HUES48 (cell line): ENCODE data around the gene ZNRF3.
"Not testable (repeated sequence)": the region's sequence is repeated elsewhere in the genome, so short reads cannot be mapped to it uniquely, and the experiment has no call there.

Source experiments
- H3K27ac ChIP-seq: one replicate; pipeline ENCODE4 v1.7.0; 2013; ENCODE audit warnings: low read depth, low read length, inconsistent platforms
- H3K27me3 ChIP-seq: 2 replicates; pipeline ENCODE4 v1.6.1; 2013; ENCODE audit warnings: mild to moderate bottlenecking, low read length; ENCODE audit not compliant: control insufficient read depth, insufficient read depth
- H3K36me3 ChIP-seq: 2 replicates; pipeline ENCODE4 v1.6.1; 2013; ENCODE audit warnings: low read length; ENCODE audit not compliant: control insufficient read depth, insufficient read depth
- H3K4me1 ChIP-seq: 2 replicates; pipeline ENCODE4 v1.6.1; 2013; ENCODE audit warnings: mild to moderate bottlenecking, low read length; ENCODE audit not compliant: control insufficient read depth, insufficient read depth
- H3K4me3 ChIP-seq: 2 replicates; pipeline ENCODE4 v1.5.1; 2013; ENCODE audit warnings: mild to moderate bottlenecking, low read depth, low read length
- H3K9ac ChIP-seq: 2 replicates; pipeline ENCODE4 v1.6.1; 2013; ENCODE audit warnings: mild to moderate bottlenecking, low read depth, low read length, moderate library complexity
- H3K9me3 ChIP-seq: 2 replicates; pipeline ENCODE4 v1.6.1; 2013; ENCODE audit warnings: low read length; ENCODE audit not compliant: control insufficient read depth, insufficient read depth

Gene ZNRF3

DNA sequence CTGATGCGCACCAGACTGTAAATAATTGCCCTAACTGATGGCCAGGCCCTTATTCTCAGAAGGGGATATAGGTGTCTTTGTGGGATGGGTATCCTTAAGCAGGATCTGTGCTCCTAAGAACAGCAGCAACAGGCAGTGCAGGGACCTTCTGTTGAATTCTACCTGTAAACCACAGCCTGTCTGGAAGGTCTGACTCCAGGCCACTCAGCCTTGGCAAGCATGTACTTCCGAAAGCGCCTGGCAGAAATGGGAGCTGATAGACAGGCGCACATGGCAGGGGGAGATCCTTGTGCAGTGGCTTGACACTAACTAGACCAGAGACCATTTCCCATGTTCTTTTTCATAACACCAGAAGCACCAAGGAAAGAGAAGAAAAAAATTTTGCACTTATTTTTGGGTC is 119.2 kb downstream of the ZNRF3 start:
- no peaks in the 10 kb centered on the region for H3K27me3 ChIP-seq
- no peaks in the 10 kb centered on the region for H3K36me3 ChIP-seq
- no peaks in the 10 kb centered on the region for H3K9me3 ChIP-seq
- H3K4me3 ChIP-seq, result no peak overlapping the region
- H3K4me1 ChIP-seq, result peaks cover 39% of the 10 kb centered on the region
- peak overlapping the region; percentile 50 for H3K27ac ChIP-seq
- no peak overlapping the region for H3K9ac ChIP-seq

DNA sequence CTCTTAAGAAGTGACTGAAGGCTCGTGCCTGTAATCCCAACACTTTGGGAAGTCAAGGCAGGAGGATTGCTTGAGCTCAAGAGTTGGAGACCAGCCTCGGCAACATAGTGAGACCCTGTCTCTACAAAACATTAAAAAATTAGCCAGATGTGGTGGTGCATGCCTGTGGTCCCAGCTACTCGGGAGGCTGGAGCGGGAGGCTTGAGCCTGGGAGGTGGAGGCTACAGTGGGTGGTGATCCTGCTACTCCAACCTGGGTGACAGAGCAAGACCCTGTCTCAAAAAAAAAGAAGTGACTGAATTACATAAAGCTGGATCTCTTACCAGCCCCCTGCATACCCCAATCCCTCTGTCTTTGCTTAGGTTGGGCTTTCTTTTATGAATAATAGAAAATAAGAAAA is 120.2 kb downstream of the ZNRF3 start:
- Histone ChIP-seq H3K4me1 (peaks cover 44% of the 10 kb centered on the region), H3K9me3 (no peaks in the 10 kb centered on the region), H3K36me3 (no peaks in the 10 kb centered on the region), H3K27ac (peak overlapping the region; percentile 96), H3K27me3 (no peaks in the 10 kb centered on the region), H3K4me3 (no peak overlapping the region), H3K9ac (no peak overlapping the region)

DNA sequence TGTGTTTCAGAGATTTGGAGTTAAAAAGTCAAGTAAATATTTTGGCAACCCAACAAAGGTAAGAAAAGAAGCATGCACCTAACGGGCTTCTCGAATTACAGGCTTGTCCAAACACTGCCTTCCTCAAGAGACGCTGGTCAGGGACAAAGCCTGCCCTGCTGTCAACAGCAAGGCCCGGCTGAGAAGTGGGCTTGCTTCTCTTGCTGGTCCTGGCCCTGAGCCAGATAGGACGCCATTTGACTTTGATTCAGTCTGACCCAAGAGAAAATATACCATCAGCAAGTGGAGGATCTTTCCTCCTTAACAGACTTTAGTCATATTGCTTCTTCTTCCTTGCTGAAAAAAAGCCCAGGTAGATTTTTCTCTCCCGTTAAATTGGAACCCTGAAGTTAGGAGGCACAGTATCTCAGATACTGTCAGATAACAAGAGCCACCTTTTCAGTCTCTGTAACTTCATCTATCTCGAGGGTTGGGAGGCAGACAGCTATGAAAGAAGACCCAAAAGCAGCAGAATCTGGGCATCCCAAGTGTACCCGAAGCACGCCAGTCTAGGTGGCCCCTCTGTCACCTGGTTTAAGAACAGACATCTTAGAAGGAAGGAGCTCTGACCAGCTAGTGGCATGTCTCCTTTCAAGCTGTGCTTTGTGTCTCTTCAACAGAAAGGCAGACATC is 120.7 kb downstream of the ZNRF3 start:
- H3K4me3 ChIP-seq, result peak overlapping the region; percentile 36
- H3K27ac ChIP-seq, result peak overlapping the region; percentile 96
- H3K4me1 ChIP-seq, result peaks cover 50% of the 10 kb centered on the region
- no peaks in the 10 kb centered on the region for H3K27me3 ChIP-seq
- H3K9me3 ChIP-seq, result no peaks in the 10 kb centered on the region
- no peaks in the 10 kb centered on the region for H3K36me3 ChIP-seq
- H3K9ac ChIP-seq, result no peak overlapping the region

DNA sequence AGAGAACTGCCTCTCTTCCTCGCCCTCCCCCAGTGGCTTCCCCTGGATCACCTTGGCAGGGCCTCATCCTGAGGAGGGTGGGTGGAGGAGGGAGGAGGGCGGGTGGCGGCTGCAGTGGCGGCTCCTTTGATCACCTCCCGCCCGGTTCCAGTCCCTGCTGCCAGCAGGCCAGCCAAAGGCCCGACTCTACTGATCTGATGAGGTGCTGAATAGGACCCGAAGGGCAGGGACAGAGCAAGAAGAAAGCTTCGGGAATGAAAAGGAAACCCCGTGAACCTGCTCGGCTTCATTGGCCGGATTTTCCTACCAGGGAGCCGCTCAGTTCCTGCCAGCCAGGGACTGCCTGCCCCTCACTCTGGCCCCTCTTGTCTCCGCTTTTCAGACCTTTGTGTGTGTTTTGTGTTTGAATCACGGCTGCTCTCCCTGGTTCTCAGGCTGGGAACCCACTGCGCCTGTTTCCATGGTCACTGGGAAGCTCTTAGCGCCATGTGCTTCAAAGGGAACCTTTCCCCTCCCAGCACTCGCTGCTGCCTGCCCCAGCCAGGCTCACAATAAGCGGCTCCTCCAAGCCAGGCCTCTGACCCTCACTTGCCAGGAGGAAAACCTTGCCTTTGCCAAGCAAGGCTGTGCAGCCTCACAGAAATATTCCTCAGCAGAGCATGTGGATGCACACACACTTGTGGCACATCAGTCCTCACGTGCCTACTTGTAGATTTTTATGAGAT is 121.4 kb downstream of the ZNRF3 start:
- H3K4me1 ChIP-seq, result peaks cover 44% of the 10 kb centered on the region
- peak overlapping the region; percentile 36; the same call in 1 of the 2 replicates for H3K4me3 ChIP-seq
- no peaks in the 10 kb centered on the region for H3K36me3 ChIP-seq
- H3K27me3 ChIP-seq, result no peaks in the 10 kb centered on the region
- H3K9ac ChIP-seq, result no peak overlapping the region
- no peaks in the 10 kb centered on the region for H3K9me3 ChIP-seq
- H3K27ac ChIP-seq, result peak overlapping the region; percentile 96

DNA sequence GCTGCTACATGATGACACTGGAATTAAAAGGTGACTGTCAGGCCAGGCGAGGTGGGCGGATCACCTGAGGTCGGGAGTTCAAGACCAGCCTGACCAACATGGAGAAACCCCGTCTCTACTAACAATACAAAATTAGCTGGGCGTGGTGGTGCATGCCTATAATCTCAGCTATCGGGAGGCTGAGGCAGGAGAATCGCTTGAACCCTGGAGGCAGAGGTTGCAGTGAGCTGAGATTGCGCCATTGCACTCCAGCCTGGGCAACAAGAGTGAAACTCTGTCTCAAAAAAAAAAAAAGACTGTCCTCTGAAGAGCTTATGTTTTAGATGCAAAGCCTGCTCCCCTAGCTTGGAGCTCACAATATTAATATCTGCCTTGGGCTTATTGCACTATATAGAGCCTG is 122.4 kb downstream of the ZNRF3 start:
- H3K9me3 ChIP-seq, H3K27me3 ChIP-seq, H3K4me3 ChIP-seq, H3K9ac ChIP-seq, H3K36me3 ChIP-seq: not testable (repeated sequence)
- Histone ChIP-seq H3K27ac (peak overlapping the region; percentile 96), H3K4me1 (peaks cover 36% of the 10 kb centered on the region)

DNA sequence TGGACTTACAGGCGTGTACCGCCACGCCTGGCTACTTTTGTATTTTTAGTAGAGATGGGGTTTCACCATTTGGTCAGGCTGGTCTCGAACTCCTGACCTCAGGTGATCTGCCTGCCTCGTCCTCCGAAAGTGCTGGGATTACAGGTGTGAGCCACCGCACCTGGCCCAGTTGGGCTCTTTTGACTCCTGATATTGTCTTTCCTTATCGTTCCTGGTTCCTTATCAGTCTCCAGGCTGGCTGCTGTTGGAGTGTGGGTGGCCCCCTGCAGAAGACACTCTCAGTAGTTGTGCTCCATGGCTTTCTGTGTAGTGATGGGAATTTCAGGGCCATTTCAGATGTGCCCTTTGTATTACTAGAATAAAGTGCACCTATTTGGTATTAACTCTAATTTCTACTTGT is 123.0 kb downstream of the ZNRF3 start:
- H3K9ac ChIP-seq, result no peak overlapping the region

DNA sequence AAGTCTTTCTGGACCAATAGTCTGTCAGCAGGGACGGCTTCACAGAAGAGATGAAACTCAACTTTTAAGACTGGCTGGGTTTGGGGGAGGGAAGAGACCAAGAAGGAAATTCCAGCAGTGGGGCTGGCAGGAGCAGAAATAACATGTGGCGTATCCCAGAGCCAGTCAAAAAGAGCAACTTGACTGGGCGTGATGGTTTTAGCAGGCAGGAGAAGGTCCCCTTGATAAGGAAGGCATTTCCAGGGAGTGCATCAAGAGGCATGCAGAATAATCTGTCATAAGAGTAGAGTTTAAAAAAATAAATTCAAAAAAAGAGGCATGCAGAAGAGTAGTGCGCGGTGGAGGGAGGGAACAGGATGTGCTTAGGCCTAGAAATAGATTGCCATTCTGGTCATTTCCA is 125.8 kb downstream of the ZNRF3 start:
- Histone ChIP-seq H3K36me3 (no peaks in the 10 kb centered on the region), H3K9ac (no peak overlapping the region), H3K4me3 (no peak overlapping the region), H3K27ac (no peak overlapping the region), H3K27me3 (no peaks in the 10 kb centered on the region), H3K4me1 (peaks cover 42% of the 10 kb centered on the region), H3K9me3 (no peaks in the 10 kb centered on the region)

More for the DNA sequence above, 123.0 kb downstream of the ZNRF3 start:
- Histone ChIP-seq H3K36me3 (no peaks in the 10 kb centered on the region), H3K4me1 (peaks cover 41% of the 10 kb centered on the region), H3K9me3 (no peaks in the 10 kb centered on the region), H3K27ac (no peak overlapping the region), H3K4me3 (no peak overlapping the region), H3K27me3 (no peaks in the 10 kb centered on the region)

DNA sequence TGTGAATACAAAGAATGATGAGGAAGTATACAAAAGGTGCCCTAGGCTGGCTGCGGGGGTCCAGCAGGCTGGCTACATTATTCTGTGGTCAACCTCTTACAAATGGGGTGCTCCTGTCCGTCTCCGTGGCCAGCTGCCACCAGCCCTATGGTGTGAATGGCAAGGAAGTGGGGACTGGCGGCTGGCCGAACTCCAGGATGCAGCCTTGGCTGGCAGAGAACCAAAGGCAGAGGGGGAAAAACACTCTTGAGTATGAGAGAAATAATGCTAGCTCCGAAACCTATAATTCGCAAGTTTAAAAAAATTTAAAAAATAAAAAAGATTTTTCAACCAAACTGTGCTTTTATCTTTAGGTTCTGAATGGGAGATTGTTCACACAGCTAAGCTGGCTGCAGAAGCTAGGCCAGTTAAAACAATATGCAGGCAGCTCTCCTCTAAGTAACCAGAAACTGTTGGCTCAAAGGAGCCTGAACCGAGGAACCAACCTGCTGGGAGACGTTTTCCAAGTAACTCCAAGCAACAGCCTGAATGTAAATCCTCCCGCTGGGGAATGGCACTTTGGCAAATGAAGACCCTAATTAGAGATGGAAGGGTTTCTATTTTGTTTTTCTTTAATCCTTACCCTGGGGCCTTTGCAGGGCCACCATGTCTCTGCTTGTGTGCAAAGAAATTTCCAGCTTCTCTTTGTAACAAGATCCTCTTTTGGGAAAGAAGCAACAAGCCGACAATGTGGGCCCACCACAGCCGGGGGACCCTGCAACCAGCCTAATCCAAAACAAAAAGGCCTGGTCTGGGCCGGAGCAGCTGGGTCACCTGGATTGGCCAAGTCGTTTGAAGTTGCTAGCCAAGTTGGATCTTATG is 128.1 kb downstream of the ZNRF3 start:
- Histone ChIP-seq H3K36me3 (no peaks in the 10 kb centered on the region), H3K4me1 (peaks cover 30% of the 10 kb centered on the region), H3K27ac (peak overlapping the region; percentile 77), H3K9me3 (no peaks in the 10 kb centered on the region), H3K9ac (no peak overlapping the region), H3K4me3 (no peak overlapping the region), H3K27me3 (no peaks in the 10 kb centered on the region)

DNA sequence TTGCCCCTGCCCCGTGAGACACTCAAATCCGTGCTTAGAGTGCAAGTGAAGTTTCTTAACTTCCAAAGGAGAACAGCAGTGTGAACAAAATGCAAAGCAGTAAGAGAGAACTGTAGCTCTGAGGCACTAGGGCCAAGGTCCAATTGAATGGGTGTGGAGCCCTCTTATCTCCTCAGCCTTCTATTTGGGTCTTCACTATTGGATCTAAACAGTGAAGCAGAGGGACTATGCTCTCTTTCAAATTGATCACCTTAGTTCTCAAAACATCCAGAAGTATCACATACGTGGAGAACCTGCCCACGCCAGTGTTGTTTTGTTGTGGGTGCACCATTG is 128.7 kb downstream of the ZNRF3 start:
- no peaks in the 10 kb centered on the region for H3K36me3 ChIP-seq
- no peaks in the 10 kb centered on the region for H3K27me3 ChIP-seq
- H3K27ac ChIP-seq, result peak overlapping the region; percentile 77
- H3K9ac ChIP-seq, result no peak overlapping the region
- H3K9me3 ChIP-seq, result no peaks in the 10 kb centered on the region
- peaks cover 30% of the 10 kb centered on the region for H3K4me1 ChIP-seq
- H3K4me3 ChIP-seq, result no peak overlapping the region

DNA sequence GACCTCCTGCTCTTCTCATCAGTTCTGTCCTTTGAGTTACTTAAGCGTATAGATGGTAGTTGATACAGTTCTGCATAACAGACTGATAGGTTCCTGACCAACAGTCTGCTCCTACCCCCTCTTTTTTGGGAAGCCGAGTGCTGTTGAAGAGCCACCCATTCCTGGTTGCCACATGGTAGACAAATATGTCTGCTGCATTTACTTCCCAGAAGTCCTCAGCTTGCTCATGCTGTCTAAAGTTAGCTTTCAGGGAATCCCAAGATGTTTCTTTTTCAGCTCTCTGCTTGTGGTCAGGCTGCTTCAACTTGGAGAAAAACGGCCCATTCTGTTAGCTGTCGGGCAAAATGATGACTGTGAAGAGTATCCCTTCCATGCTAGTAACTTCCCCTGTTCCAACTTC is 129.6 kb downstream of the ZNRF3 start:
- H3K27me3 ChIP-seq, result no peaks in the 10 kb centered on the region
- no peaks in the 10 kb centered on the region for H3K9me3 ChIP-seq
- H3K27ac ChIP-seq, result no peak overlapping the region
- H3K9ac ChIP-seq, result no peak overlapping the region
- H3K4me1 ChIP-seq, result peaks cover 30% of the 10 kb centered on the region
- no peak overlapping the region for H3K4me3 ChIP-seq
- no peaks in the 10 kb centered on the region for H3K36me3 ChIP-seq

DNA sequence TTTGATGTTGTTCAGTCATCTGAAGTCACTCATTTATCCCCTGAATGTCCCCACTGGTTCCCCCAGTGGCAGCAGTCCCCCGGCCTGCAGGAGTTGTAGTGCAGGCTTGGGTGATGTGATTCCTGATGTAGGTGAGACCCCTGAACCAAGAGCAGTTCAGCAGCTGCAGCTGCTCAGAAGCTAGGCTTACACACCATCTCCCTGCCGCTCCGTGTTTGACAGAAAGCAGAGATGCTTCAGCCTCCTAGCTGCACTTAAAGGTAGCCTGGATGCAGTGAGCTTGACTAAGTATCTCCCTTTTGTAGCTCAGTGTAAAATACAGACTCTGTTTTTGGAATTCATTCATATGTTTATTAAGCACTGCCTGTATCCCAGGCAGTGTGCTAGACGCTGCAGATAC is 130.9 kb downstream of the ZNRF3 start:
- no peaks in the 10 kb centered on the region for H3K36me3 ChIP-seq
- no peaks in the 10 kb centered on the region for H3K27me3 ChIP-seq
- H3K4me3 ChIP-seq, result no peak overlapping the region
- no peak overlapping the region for H3K9ac ChIP-seq
- peaks cover 18% of the 10 kb centered on the region for H3K4me1 ChIP-seq
- H3K9me3 ChIP-seq, result no peaks in the 10 kb centered on the region
- no peak overlapping the region for H3K27ac ChIP-seq
